NOMO-1 (cell line): ENCODE data around the gene CCDC17.

Source experiments
- DNase-seq, 2 experiments: peaks; one replicate each; lab custom pipeline; 2025; ENCODE audit not compliant: unreplicated experiment in 2 of 2; lab: John Stamatoyannopoulos, UW

The CCDC17 gene

DNA sequence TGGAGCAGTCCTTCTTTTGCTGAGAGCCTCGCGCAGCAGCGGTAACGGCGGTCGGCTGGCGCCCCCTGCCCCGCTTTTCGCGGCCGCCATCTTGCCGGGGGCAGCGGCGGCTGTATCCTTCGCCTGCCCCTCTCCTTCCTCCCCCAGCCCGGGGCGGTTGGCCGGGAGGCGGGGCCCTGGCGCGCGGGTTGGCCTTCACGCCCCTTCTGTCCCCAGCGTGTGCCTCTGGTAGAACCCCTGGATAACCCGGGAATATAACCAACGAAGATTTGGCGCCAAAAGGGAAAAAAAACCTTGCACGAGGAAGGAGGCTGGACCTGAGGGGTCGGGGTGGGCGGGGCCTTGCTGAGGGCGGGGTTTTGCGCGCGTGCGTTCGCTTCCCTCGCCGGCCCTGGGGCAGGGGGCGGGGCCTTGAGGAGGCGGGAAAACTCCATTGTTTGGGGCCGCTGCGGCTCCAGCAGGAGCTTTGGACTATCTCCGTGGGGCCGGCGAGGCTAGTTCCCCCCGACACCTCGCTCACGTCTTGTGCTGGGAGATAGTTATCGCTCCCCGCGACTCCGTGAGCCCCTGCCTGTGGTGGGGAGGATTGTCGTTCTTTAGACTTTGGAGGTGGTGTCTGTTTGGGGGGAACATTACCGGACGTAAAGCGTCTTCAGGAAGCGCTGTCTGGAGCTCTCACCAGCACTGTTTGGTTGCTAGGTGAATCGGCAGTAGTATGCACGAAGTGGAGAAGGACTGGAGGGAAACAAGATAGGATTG, 39.3 kb downstream of the CCDC17 start:
- DNase-seq: peak; percentile 70 to 89

DNA sequence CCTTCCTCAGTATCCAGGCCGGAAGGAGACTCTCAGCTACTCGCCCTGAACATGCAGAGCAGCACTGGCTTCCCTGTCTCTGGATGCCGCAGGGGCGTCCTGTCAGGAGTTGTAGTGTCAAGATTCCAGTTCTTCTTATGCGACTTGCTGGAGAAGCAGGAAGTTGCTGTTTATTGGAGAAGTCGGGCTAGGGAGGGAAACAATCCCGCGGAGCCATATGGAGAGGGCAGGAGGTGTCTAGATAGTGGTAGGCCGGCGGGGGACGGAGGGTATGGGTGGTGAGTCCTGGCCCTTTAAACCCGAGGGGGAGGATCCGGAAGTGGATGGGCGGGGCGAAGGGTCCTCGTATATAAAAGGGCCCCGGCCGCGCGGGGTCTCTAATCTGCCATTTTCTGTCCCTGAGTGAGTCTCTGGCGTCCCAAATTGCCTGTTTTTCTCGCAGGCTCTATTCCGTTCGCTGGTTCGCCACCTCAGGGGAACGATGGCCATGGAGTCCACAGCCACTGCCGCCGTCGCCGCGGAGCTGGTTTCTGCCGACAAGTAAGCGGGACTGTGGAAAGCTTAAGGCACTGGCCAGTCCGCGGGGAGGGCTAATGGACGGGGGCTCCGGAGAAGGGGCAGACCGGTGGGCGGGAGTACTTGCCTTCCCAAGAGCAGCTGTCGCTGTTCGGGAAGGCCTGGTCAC, 40.0 kb downstream of the CCDC17 start, which contains the start of gene NASP:
Gene NASP (plus strand): TSS at position 376 of the 685 bp plus-strand sequence. CDS start 106 bp downstream, at position 482.
- peak; percentile 79 to 82 for DNase-seq

DNA sequence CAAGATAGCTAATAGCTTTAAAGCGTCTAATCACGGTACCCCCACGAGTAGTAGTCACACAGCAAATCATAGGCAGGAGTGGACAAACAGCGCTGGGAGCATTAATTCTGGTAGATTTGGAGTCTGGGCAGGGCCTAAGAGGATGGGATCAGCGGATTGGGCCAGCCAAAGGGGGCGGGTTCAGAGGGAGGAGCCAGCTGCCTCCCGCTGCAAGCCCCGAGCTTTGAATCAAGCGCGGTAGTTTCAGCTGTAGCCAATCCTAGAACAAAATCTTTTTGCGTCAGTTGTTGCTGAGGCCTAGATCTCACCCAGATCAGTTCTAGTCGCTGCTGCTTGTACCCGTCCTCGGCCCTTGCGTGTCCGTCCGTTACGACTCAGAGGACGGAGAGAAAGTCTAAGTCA, 40.6 kb downstream of the CCDC17 start:
- DNase-seq: peak; percentile 98 to 99

GRCh38 chr1:45574105-45574626, 49.7 kb downstream of the CCDC17 start:
- DNase-seq: no peak

DNA sequence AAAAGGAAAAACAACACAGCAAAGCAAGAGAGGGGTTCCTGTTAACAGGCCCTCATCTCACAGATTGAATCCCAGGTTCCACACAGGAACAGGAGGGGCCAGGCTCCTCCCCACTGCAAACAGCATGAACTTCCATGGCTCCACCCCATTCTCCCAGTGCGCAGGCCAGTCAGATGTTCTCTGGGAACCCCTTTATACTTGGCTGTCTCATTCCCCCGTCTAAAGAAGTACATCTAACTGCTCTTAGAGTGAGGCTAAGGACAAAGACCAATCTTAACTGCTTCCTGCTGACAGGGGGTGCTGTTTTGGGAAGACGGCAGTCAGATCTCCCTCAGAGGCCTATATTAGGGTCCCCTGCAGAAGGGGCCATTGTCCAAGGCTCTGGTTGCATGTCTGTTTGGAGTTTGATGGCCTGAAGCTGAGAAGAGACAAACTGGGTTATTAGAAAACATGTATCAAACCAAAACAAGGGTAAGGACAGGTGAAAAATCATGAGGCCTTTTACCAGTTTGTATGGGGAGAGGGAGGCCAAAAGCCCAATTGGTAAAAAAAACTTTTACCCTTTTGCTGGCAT, 50.5 kb downstream of the CCDC17 start:
- DNase-seq: no peak

GRCh38 chr1:45570631-45571030, 53.2 kb downstream of the CCDC17 start:
- DNase-seq: no peak
